Chondrocyte (in vitro differentiated cells): ENCODE results near the gene FEZ2. TPM values are rescaled to one million over a fixed set of nuclear protein-coding genes. Genes with fewer than 3 reads are reported as not detected.
A peak's percentile ranks its signal among the peaks of the same experiment; 100 is the strongest.

Experiments
- DNase-seq: peaks from one replicate; pipeline ENCODE4 v3.0.0; 2021; ENCODE audit warnings: mixed read lengths, low spot score
- H3K27ac Mint-ChIP-seq: one replicate; pipeline ENCODE4 v1.8.0; 2021; ENCODE audit warnings: mild to moderate bottlenecking, moderate library complexity, mixed read lengths; ENCODE audit not compliant: unreplicated experiment
- H3K27me3 Mint-ChIP-seq: 2 replicates; pipeline ENCODE4 v1.8.0; 2021; ENCODE audit warnings: low read depth, mixed read lengths
- H3K36me3 Mint-ChIP-seq: 2 replicates; pipeline ENCODE4 v1.8.0; 2021; ENCODE audit warnings: low read depth, mixed read lengths
- H3K4me1 Mint-ChIP-seq: 2 replicates; pipeline ENCODE4 v1.8.0; 2021; ENCODE audit warnings: low read depth, mild to moderate bottlenecking, mixed read lengths
- H3K4me3 Mint-ChIP-seq: one replicate; pipeline ENCODE4 v1.8.0; 2021; ENCODE audit warnings: mild to moderate bottlenecking, moderate library complexity, mixed read lengths; ENCODE audit not compliant: unreplicated experiment
- H3K9me3 Mint-ChIP-seq: 2 replicates; pipeline ENCODE4 v1.8.0; 2021; ENCODE audit warnings: low read depth, mixed read lengths
- CTCF ChIP-seq: fragments of 200-600 bp; sonication (generic); IDR thresholded peaks from 2 replicates; pipeline ENCODE4 v1.5.0; 2021; ENCODE audit warnings: antibody characterized with exemption, mild to moderate bottlenecking, moderate library complexity
- total RNA-seq: library from RNA; stranded (reverse); gene quantifications from 3 replicates; pipeline ENCODE4 v1.2.1, GENCODE V29; 2021

FEZ2 gene
- total RNA-seq, 1 donor from 2014 or later, result 46.8 TPM

GRCh38 chr2:36556842-36557241 is 41.1 kb downstream of the FEZ2 start:
- no peak overlapping the region for H3K4me3 Mint-ChIP-seq
- TF ChIP-seq CTCF, result no peak
- H3K27me3 Mint-ChIP-seq, result no peaks in the 10 kb centered on the region
- H3K4me1 Mint-ChIP-seq, result peaks cover 47% of the 10 kb centered on the region
- no peak for DNase-seq
- peaks cover 13% of the 10 kb centered on the region for H3K36me3 Mint-ChIP-seq
- peak overlapping the region; percentile 80 for H3K27ac Mint-ChIP-seq
- H3K9me3 Mint-ChIP-seq, result no peaks in the 10 kb centered on the region

- Mint-ChIP-seq H3K4me3 (no peak overlapping the region), H3K27ac (peak overlapping the region; percentile 78)
Observed at GRCh38 chr2:36555789-36556188, 42.2 kb downstream of the FEZ2 start.

GRCh38 chr2:36554531-36554930 is 43.4 kb downstream of the FEZ2 start:
- Mint-ChIP-seq H3K36me3 (peaks cover 16% of the 10 kb centered on the region), H3K4me1 (peaks cover 36% of the 10 kb centered on the region), H3K27ac (peak overlapping the region; percentile 55), H3K4me3 (no peak overlapping the region), H3K27me3 (no peaks in the 10 kb centered on the region), H3K9me3 (no peaks in the 10 kb centered on the region)
- TF ChIP-seq CTCF, result no peak
- DNase-seq, result no peak

More at GRCh38 chr2:36555789-36556188, 42.2 kb downstream of the FEZ2 start:
- no peaks in the 10 kb centered on the region for H3K9me3 Mint-ChIP-seq
- peaks cover 15% of the 10 kb centered on the region for H3K36me3 Mint-ChIP-seq
- H3K4me1 Mint-ChIP-seq, result peaks cover 38% of the 10 kb centered on the region
- no peaks in the 10 kb centered on the region for H3K27me3 Mint-ChIP-seq
- TF ChIP-seq CTCF, result no peak
- DNase-seq, result no peak

GRCh38 chr2:36553683-36554082 is 44.3 kb downstream of the FEZ2 start:
- no peaks in the 10 kb centered on the region for H3K27me3 Mint-ChIP-seq
- TF ChIP-seq CTCF, result no peak
- H3K27ac Mint-ChIP-seq, result peak overlapping the region; percentile 52
- peaks cover 22% of the 10 kb centered on the region for H3K36me3 Mint-ChIP-seq
- no peak overlapping the region for H3K4me3 Mint-ChIP-seq
- no peak for DNase-seq
- peaks cover 42% of the 10 kb centered on the region for H3K4me1 Mint-ChIP-seq
- H3K9me3 Mint-ChIP-seq, result no peaks in the 10 kb centered on the region

GRCh38 chr2:36550006-36550405 is 48.0 kb downstream of the FEZ2 start:
- no peaks in the 10 kb centered on the region for H3K9me3 Mint-ChIP-seq
- TF ChIP-seq CTCF, result no peak
- H3K27me3 Mint-ChIP-seq, result no peaks in the 10 kb centered on the region
- no peak overlapping the region for H3K4me3 Mint-ChIP-seq
- DNase-seq, result no peak
- no peak overlapping the region for H3K27ac Mint-ChIP-seq
- H3K4me1 Mint-ChIP-seq, result peaks cover 24% of the 10 kb centered on the region
- peaks cover 36% of the 10 kb centered on the region for H3K36me3 Mint-ChIP-seq
